Urothelium cell line (cell line): ENCODE data around the gene ANKRD53.
"Not testable (repeated sequence)": the region's sequence is repeated elsewhere in the genome, so short reads cannot be mapped to it uniquely, and the experiment has no call there.

Experiments
- DNase-seq: peaks from one replicate; pipeline ENCODE4 v3.0.0; 2011; ENCODE audit warnings: low spot score, mixed read lengths
- FAIRE-seq: peaks from 2 replicates; lab custom pipeline; 2011; peaks lifted over from hg19 to GRCh38; lab: Jason Lieb, UNC

The ANKRD53 gene

GRCh38 chr2:70988151-70988550, 9.7 kb downstream of the ANKRD53 start:
- no peak for FAIRE-seq
- DNase-seq = no peak

- no peak for DNase-seq
- FAIRE-seq = no peak
Measured at GRCh38 chr2:70988726-70989648, 10.6 kb downstream of the ANKRD53 start.

GRCh38 chr2:70990216-70990615, 11.8 kb downstream of the ANKRD53 start:
- DNase-seq (no peak), FAIRE-seq (no peak)

- FAIRE-seq (no peak), DNase-seq (no peak)
Measured at GRCh38 chr2:70991142-70991541, 12.7 kb downstream of the ANKRD53 start.

- no peak for FAIRE-seq
Measured at GRCh38 chr2:70991742-70992141, 13.3 kb downstream of the ANKRD53 start.

GRCh38 chr2:70992945-70993853, 14.8 kb downstream of the ANKRD53 start:
- FAIRE-seq = no peak
- peak; percentile 1 for DNase-seq

More at GRCh38 chr2:70991742-70992141, 13.3 kb downstream of the ANKRD53 start:
- DNase-seq = no peak

- peak; percentile 36 for DNase-seq
- FAIRE-seq = no peak
Measured at GRCh38 chr2:70994009-70994698, 15.7 kb downstream of the ANKRD53 start.

GRCh38 chr2:70994699-70995425, 16.4 kb downstream of the ANKRD53 start, which contains the start of gene TEX261:
Gene TEX261, minus strand, starts transcription at chr2:70994873. Its CDS starts 116 bp downstream, at chr2:70994757.
- no peak for FAIRE-seq
- peak; percentile 98 for DNase-seq

GRCh38 chr2:70995426-70995729, 16.9 kb downstream of the ANKRD53 start:
- FAIRE-seq = no peak

GRCh38 chr2:70998885-70999284, 20.5 kb downstream of the ANKRD53 start:
- FAIRE-seq, DNase-seq: not testable (repeated sequence)

More at GRCh38 chr2:70995426-70995729, 16.9 kb downstream of the ANKRD53 start:
- DNase-seq = peak; percentile 77

- no peak for DNase-seq
- FAIRE-seq = no peak
Measured at GRCh38 chr2:70999362-70999761, 20.9 kb downstream of the ANKRD53 start.

GRCh38 chr2:70999931-71000330, 21.5 kb downstream of the ANKRD53 start:
- DNase-seq, FAIRE-seq: not testable (repeated sequence)

GRCh38 chr2:71000780-71001591, 22.6 kb downstream of the ANKRD53 start:
- DNase-seq (peak; percentile 90), FAIRE-seq (peak; percentile 90)

GRCh38 chr2:71001592-71001927, 23.1 kb downstream of the ANKRD53 start:
- DNase-seq (no peak), FAIRE-seq (no peak)

GRCh38 chr2:71001981-71002570, 23.6 kb downstream of the ANKRD53 start:
- DNase-seq (no peak), FAIRE-seq (no peak)

- FAIRE-seq (no peak), DNase-seq (no peak)
Measured at GRCh38 chr2:71003396-71003795, 25.0 kb downstream of the ANKRD53 start.

GRCh38 chr2:71003966-71004755, 25.7 kb downstream of the ANKRD53 start:
- no peak for DNase-seq
- FAIRE-seq = no peak

GRCh38 chr2:71004857-71005256, 26.4 kb downstream of the ANKRD53 start:
- DNase-seq = no peak
- FAIRE-seq = peak; percentile 50
